ENCODE measurements around the gene ARID3A.

- TF ChIP-seq POLR2A (IDR thresholded peaks at IDR 0.05; ENCODE audit: low read depth, low read length) (no peak), POLR2AphosphoS5 (IDR thresholded peaks at IDR 0.05; ENCODE audit: low read depth, low read length) (no peak), TAF1 (IDR thresholded peaks at IDR 0.05; ENCODE audit: low read depth, low read length) (no peak), PAX5 (IDR thresholded peaks at IDR 0.05; ENCODE audit: insufficient read depth, low read length, severe bottlenecking) (no peak), POU2F2 (IDR thresholded peaks at IDR 0.05; ENCODE audit: low read depth, low read length) (no peak)
Measured at GRCh38 chr19:938233-938923, 12.5 kb downstream of the ARID3A start.
